ENCODE results near the gene KIFC3.

DNA sequence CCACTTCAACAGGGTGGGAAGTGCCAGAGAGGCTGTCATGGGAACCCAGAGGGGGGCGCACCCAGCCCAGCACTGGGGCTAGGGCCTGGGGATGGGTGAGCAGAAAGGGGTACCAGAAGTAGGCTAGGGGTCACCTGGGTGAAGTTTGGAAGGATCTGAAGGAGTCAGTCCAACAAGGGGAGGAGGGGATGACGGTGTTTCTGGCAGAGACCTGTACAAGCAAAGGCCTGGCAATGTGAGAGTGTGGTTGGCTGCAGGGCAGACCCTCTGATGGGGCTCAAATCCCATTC, 80.1 kb downstream of the KIFC3 start:
- no peak for TF ChIP-seq HOXA3 (CRISPR knock-in tag; IDR thresholded peaks at IDR 0.05)
- TF ChIP-seq, protein P1, sequence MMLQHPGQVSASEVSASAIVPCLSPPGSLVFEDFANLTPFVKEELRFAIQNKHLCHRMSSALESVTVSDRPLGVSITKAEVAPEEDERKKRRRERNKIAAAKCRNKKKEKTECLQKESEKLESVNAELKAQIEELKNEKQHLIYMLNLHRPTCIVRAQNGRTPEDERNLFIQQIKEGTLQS (CRISPR knock-in tag; IDR thresholded peaks at IDR 0.05): no peak
- TF ChIP-seq, protein P2, sequence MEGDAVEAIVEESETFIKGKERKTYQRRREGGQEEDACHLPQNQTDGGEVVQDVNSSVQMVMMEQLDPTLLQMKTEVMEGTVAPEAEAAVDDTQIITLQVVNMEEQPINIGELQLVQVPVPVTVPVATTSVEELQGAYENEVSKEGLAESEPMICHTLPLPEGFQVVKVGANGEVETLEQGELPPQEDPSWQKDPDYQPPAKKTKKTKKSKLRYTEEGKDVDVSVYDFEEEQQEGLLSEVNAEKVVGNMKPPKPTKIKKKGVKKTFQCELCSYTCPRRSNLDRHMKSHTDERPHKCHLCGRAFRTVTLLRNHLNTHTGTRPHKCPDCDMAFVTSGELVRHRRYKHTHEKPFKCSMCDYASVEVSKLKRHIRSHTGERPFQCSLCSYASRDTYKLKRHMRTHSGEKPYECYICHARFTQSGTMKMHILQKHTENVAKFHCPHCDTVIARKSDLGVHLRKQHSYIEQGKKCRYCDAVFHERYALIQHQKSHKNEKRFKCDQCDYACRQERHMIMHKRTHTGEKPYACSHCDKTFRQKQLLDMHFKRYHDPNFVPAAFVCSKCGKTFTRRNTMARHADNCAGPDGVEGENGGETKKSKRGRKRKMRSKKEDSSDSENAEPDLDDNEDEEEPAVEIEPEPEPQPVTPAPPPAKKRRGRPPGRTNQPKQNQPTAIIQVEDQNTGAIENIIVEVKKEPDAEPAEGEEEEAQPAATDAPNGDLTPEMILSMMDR (CRISPR knock-in tag; IDR thresholded peaks at IDR 0.05): peak; percentile 69
- TF ChIP-seq, protein P3, sequence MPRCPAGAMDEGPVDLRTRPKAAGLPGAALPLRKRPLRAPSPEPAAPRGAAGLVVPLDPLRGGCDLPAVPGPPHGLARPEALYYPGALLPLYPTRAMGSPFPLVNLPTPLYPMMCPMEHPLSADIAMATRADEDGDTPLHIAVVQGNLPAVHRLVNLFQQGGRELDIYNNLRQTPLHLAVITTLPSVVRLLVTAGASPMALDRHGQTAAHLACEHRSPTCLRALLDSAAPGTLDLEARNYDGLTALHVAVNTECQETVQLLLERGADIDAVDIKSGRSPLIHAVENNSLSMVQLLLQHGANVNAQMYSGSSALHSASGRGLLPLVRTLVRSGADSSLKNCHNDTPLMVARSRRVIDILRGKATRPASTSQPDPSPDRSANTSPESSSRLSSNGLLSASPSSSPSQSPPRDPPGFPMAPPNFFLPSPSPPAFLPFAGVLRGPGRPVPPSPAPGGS (CRISPR knock-in tag; IDR thresholded peaks at IDR 0.05): no peak
- no peak for TF ChIP-seq NR2F6 (IDR thresholded peaks at IDR 0.05)
- TF ChIP-seq NR2F6 (CRISPR knock-in tag; IDR thresholded peaks at IDR 0.05): no peak
- TF ChIP-seq TARDBP (CRISPR knock-in tag; IDR thresholded peaks at IDR 0.05): no peak
- TF ChIP-seq NR3C1 (CRISPR knock-in tag; IDR thresholded peaks at IDR 0.05): no peak
- no peak for TF ChIP-seq CREB1 (IDR thresholded peaks at IDR 0.05)
- TF ChIP-seq CREB1 (CRISPR knock-in tag; IDR thresholded peaks at IDR 0.05): no peak
- TF ChIP-seq, protein P4, sequence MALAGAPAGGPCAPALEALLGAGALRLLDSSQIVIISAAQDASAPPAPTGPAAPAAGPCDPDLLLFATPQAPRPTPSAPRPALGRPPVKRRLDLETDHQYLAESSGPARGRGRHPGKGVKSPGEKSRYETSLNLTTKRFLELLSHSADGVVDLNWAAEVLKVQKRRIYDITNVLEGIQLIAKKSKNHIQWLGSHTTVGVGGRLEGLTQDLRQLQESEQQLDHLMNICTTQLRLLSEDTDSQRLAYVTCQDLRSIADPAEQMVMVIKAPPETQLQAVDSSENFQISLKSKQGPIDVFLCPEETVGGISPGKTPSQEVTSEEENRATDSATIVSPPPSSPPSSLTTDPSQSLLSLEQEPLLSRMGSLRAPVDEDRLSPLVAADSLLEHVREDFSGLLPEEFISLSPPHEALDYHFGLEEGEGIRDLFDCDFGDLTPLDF (CRISPR knock-in tag; IDR thresholded peaks at IDR 0.05): no peak
- no peak for TF ChIP-seq MEIS2 (CRISPR knock-in tag; IDR thresholded peaks at IDR 0.05)
- TF ChIP-seq FOXK2 (IDR thresholded peaks at IDR 0.05): no peak
- TF ChIP-seq POLR2A (IDR thresholded peaks at IDR 0.05; ENCODE audit: insufficient read depth in 1 of 2, low read depth in 2 of 2, low read length in 2 of 2): no peak
- no peak for TF ChIP-seq GATA4 (IDR thresholded peaks at IDR 0.05; ENCODE audit: borderline replicate concordance, low read depth)
- TF ChIP-seq NFE2 (CRISPR knock-in tag; IDR thresholded peaks at IDR 0.05): no peak

Measured in HepG2 (cell line).